NCI-H524 treated with DMSO at 0.1 percent for 48 hours (cell line): ENCODE data around the gene PPP2R5C.

Experiments used
- DNase-seq: peaks from one replicate; lab custom pipeline; 2025; lab: John Stamatoyannopoulos, UW

Gene PPP2R5C

GRCh38 chr14:101814934-101815333 lies 53.4 kb downstream of the PPP2R5C start:
- DNase-seq, result no peak

GRCh38 chr14:101815994-101816393 lies 54.5 kb downstream of the PPP2R5C start:
- DNase-seq, result no peak

DNA sequence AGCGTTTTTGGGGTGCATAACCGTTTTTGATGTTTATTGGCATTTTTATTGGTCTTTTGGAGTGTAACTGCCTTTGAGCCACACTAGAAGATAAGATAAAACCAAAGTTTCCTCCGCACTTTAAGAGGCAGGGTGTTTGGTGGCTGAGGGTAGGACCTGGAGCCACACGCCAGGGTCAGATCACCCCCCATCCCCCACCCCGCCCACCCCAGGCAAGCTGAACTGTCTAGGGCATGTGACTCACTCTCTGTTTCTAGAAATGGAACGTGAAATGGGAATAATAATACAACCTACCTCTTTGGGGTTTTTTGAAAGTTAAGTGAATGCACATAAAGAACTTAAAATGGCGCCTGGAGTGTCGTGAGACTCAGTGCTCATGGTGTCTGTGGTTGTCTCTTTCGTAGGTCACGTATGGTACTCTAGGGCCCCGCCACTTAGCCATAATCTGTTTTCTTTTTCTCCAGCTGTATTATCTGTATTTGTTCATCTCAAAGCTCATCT lies 56.0 kb downstream of the PPP2R5C start:
- no peak for DNase-seq

GRCh38 chr14:101819251-101819990 lies 57.9 kb downstream of the PPP2R5C start:
- DNase-seq, result no peak

GRCh38 chr14:101820283-101820798 lies 58.8 kb downstream of the PPP2R5C start:
- no peak for DNase-seq

- DNase-seq, result no peak
Observed at GRCh38 chr14:101821528-101821927, 60.0 kb downstream of the PPP2R5C start.

DNA sequence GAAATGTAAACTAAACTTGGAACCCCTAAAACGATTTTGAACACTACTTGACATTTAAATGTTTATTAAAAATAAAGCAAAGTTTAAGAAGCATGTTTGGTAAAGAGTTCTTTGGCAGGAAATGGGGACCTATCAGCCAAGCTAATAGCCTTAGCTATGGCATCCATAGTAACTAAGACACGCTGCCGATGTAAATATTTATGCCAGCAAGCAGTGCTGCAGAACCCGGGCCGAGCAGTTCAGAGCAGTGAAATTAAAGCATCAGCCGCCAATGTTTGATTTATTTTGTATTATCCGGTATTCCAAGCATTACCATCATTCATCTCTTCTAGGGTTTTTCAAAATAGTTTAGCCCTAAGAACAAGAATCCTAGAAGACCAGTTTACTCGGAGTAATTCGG lies 61.6 kb downstream of the PPP2R5C start:
- no peak for DNase-seq

DNA sequence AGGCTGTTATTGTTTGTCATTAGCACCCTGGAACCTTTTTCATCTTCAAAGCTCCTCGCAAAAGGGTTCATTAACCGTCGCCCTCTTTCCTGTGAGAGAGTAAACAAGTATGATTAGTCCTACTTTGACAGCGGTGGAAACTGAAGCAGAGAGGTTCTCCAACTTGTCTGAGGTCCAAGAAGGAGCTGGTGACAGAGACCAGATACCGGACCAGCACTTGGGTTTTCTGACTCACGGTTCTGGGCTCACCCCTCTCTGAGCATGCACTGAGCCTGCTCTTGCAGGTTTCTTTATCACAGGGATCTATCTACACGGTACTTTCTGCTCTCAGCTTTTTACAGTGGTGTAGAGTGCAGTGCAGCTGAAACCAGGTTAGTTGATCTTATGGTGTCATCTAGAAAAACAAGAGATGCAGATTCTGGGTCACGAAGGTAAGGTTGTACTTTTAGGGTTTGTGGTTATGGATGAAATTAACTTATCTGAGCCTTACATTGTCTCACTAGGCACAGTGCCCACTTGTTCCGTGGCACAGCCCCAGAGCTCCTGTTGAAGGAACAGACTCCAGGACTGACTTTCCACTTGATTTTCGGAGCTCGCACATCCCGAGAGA lies 62.1 kb downstream of the PPP2R5C start:
- DNase-seq, result no peak

- DNase-seq, result no peak
Observed at GRCh38 chr14:101824339-101824727, 62.8 kb downstream of the PPP2R5C start.

GRCh38 chr14:101825797-101826196 lies 64.3 kb downstream of the PPP2R5C start:
- no peak for DNase-seq

GRCh38 chr14:101826351-101826750 lies 64.8 kb downstream of the PPP2R5C start:
- no peak for DNase-seq

DNA sequence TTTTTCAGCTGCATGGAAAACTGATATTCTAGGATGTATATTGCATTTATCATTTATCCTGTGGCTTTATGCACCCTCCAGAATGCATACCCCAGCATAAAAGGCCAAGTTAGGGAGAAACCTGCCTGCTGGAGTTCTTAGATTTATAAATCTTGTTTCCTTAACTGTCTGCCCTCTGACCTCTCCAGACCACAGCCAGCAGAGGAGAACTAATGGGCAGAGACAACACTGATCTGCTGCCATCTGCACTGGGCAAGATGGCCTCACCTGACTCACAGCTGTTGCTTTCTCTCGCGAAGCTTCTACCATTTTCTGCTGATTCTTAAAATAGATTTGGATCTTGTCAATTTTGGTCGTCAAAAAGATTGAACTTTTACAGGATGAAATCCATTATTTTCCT lies 65.8 kb downstream of the PPP2R5C start:
- no peak for DNase-seq

- no peak for DNase-seq
Observed at GRCh38 chr14:101828046-101828445, 66.5 kb downstream of the PPP2R5C start.

DNA sequence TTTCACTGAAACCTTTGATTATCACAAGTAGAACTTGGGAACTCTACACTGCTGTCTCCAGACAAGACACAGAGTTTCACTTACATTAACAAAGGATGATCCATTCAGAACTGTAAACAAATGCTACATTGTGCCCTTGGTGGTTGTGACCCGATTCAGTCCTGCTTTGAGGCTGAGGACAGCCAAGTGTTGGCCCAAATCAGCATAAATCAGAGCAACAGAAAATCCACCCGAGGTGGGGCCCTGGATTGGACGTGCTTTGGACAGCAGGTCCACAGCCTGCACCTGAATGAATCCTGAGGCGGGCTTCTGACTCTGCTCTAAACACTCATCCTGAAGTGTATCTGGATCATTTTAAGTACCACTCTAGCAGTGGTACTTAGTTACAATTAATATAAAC lies 68.8 kb downstream of the PPP2R5C start:
- DNase-seq, result no peak

DNA sequence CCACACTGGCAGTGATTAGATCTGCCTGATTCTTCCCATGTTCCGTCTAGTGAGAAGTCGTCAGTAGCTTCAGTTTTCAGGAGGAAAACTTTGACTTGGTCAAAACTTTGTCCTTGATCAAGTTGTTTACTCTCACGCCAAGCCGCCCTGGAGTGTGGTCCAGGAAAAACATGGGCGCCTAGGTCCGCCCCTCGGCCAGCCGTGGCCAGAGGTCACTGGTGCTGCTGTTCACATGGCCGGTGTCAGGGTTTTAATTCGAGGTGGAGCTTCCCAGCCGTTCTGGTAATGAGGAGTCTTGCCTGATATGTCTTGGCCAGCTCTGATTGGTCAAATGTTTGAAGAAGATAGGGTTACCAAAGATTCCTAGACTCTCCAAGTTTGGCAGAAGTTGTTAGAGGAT lies 71.5 kb downstream of the PPP2R5C start:
- DNase-seq, result no peak

GRCh38 chr14:101834397-101834796 lies 72.9 kb downstream of the PPP2R5C start:
- no peak for DNase-seq

- DNase-seq, result no peak
Observed at GRCh38 chr14:101834800-101835547, 73.5 kb downstream of the PPP2R5C start.

DNA sequence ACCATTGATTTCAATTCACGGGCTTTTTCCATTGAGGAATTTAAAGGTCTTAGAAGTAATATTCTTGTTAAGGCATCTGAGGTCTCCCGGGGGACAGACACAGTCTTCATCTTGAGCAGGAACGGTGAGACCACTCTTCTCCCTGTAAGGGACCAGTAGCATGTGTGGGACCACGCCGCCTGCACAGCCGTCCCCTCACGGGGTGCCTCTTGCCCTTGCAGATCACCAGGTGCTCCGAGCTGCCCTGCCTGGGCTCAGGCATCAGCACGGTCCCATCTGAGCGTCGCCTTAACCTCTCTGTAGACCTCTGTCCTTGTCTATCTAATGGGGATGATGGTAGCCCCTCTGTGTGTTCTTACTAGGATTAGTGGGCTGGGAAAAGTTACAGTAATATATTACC lies 74.1 kb downstream of the PPP2R5C start:
- DNase-seq, result no peak

- no peak for DNase-seq
Observed at GRCh38 chr14:101836135-101836534, 74.6 kb downstream of the PPP2R5C start.

- no peak for DNase-seq
Observed at GRCh38 chr14:101838476-101838875, 77.0 kb downstream of the PPP2R5C start.

DNA sequence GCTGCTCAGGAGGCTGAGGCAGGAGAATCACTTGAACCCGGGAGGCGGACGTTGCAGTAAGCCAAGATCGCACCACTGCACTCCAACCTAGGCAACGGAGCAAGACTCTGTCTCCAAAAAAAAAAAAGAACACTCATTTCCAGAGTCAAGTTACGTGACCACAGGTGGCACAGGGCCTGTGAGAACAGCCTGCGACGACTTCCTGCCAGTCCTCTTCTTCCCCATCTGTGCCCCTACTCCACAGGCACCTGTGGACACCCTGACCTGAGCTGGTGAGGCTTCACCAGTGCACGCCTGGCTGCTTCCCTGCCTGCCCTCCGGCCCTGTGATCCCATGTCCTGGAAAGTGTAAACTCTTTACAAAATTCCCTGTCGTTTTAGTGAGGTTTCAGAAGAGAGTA lies 77.7 kb downstream of the PPP2R5C start:
- peak; percentile 11 for DNase-seq

GRCh38 chr14:101839661-101840060 lies 78.2 kb downstream of the PPP2R5C start:
- no peak for DNase-seq
